Osteocyte (in vitro differentiated cells): ENCODE results near the gene GALNT9. TPM values are rescaled to one million over a fixed set of nuclear protein-coding genes. Genes with fewer than 3 reads are reported as not detected.

Experiments
- DNase-seq: peaks from one replicate; pipeline ENCODE4 v3.0.0; 2021; ENCODE audit warnings: mixed read lengths; ENCODE audit not compliant: unreplicated experiment; ENCODE audit errors: extremely low spot score
- H3K27ac Mint-ChIP-seq: one replicate; pipeline ENCODE4 v1.8.0; 2021; ENCODE audit warnings: mild to moderate bottlenecking, mixed read lengths; ENCODE audit not compliant: unreplicated experiment
- H3K27me3 Mint-ChIP-seq: one replicate; pipeline ENCODE4 v1.8.0; 2021; ENCODE audit warnings: mixed read lengths; ENCODE audit not compliant: unreplicated experiment
- H3K36me3 Mint-ChIP-seq: one replicate; pipeline ENCODE4 v1.8.0; 2021; ENCODE audit warnings: mixed read lengths; ENCODE audit not compliant: unreplicated experiment
- H3K4me1 Mint-ChIP-seq: one replicate; pipeline ENCODE4 v1.8.0; 2021; ENCODE audit warnings: mixed read lengths; ENCODE audit not compliant: unreplicated experiment
- H3K4me3 Mint-ChIP-seq: one replicate; pipeline ENCODE4 v1.8.0; 2021; ENCODE audit warnings: mild to moderate bottlenecking, moderate library complexity, mixed read lengths; ENCODE audit not compliant: unreplicated experiment
- H3K9me3 Mint-ChIP-seq: one replicate; pipeline ENCODE4 v1.8.0; 2021; ENCODE audit warnings: mixed read lengths; ENCODE audit not compliant: unreplicated experiment
- CTCF ChIP-seq: fragments of 200-600 bp; sonication (generic); IDR thresholded peaks from 2 replicates; pipeline ENCODE4 v1.5.0; 2021; ENCODE audit warnings: antibody characterized with exemption, mild to moderate bottlenecking, moderate library complexity
- total RNA-seq: library from RNA; stranded (reverse); gene quantifications from 2 replicates; pipeline ENCODE4 v1.2.1, GENCODE V29; 2021

The GALNT9 gene
- total RNA-seq, 1 donor from 2014 or later = not detected

- no peak for DNase-seq
- H3K4me3 Mint-ChIP-seq = no peak overlapping the region
- peaks cover 8% of the 10 kb centered on the region for H3K4me1 Mint-ChIP-seq
- no peaks in the 10 kb centered on the region for H3K36me3 Mint-ChIP-seq
- no peaks in the 10 kb centered on the region for H3K9me3 Mint-ChIP-seq
- H3K27ac Mint-ChIP-seq = no peak overlapping the region
- no peak for TF ChIP-seq CTCF
- H3K27me3 Mint-ChIP-seq = peaks cover 23% of the 10 kb centered on the region
These were observed 70.0 kb downstream of the GALNT9 start for GRCh38 chr12:132259364-132259871.

- Mint-ChIP-seq H3K4me1 (peaks cover 8% of the 10 kb centered on the region), H3K27me3 (peaks cover 31% of the 10 kb centered on the region), H3K4me3 (no peak overlapping the region), H3K36me3 (no peaks in the 10 kb centered on the region), H3K27ac (no peak overlapping the region), H3K9me3 (no peaks in the 10 kb centered on the region)
- no peak for TF ChIP-seq CTCF
- no peak for DNase-seq
These were observed 70.8 kb downstream of the GALNT9 start for GRCh38 chr12:132258543-132258942.

GRCh38 chr12:132257955-132258490 lies 71.4 kb downstream of the GALNT9 start:
- Mint-ChIP-seq H3K27ac (no peak overlapping the region), H3K27me3 (peaks cover 30% of the 10 kb centered on the region), H3K4me3 (no peak overlapping the region), H3K4me1 (peaks cover 8% of the 10 kb centered on the region), H3K36me3 (no peaks in the 10 kb centered on the region), H3K9me3 (no peaks in the 10 kb centered on the region)
- no peak for DNase-seq
- TF ChIP-seq CTCF = no peak

- Mint-ChIP-seq H3K27me3 (peaks cover 32% of the 10 kb centered on the region), H3K36me3 (no peaks in the 10 kb centered on the region), H3K9me3 (no peaks in the 10 kb centered on the region), H3K27ac (no peak overlapping the region), H3K4me1 (peaks cover 8% of the 10 kb centered on the region), H3K4me3 (no peak overlapping the region)
- DNase-seq = no peak
- no peak for TF ChIP-seq CTCF
These were observed 72.0 kb downstream of the GALNT9 start for GRCh38 chr12:132257206-132257954.

GRCh38 chr12:132256646-132257045 lies 72.7 kb downstream of the GALNT9 start:
- Mint-ChIP-seq H3K4me3 (no peak overlapping the region), H3K4me1 (peaks cover 8% of the 10 kb centered on the region), H3K9me3 (no peaks in the 10 kb centered on the region), H3K36me3 (no peaks in the 10 kb centered on the region), H3K27me3 (peaks cover 33% of the 10 kb centered on the region), H3K27ac (no peak overlapping the region)
- DNase-seq = no peak
- TF ChIP-seq CTCF = no peak
